NOMO-1 treated with DMSO at 0.1 percent for 48 hours (cell line): ENCODE results near the gene COA8.
A peak's percentile ranks its signal among the peaks of the same experiment; 100 is the strongest.

Experiments
- DNase-seq: peaks from one replicate; lab custom pipeline; 2025; ENCODE audit not compliant: unreplicated experiment; lab: John Stamatoyannopoulos, UW

The COA8 gene

GRCh38 chr14:103562429-103563225, at the start of gene COA8, which contains the start of gene BAG5:
COA8 (plus strand) TSS chr14:103562960; CDS start chr14:103563002, 42 bp downstream.
BAG5 (minus strand) TSS chr14:103562657; CDS start chr14:103561164, 1,493 bp downstream.
- peak; percentile 70 for DNase-seq

GRCh38 chr14:103514596-103515421, 48.0 kb upstream of the COA8 start:
- DNase-seq, result no peak

- no peak for DNase-seq
Observed at GRCh38 chr14:103516426-103517173, 46.2 kb upstream of the COA8 start.

GRCh38 chr14:103517174-103517566, 45.6 kb upstream of the COA8 start:
- DNase-seq, result no peak

GRCh38 chr14:103517721-103518421, 44.9 kb upstream of the COA8 start:
- no peak for DNase-seq

- DNase-seq, result no peak
Observed at GRCh38 chr14:103518422-103519042, 44.2 kb upstream of the COA8 start.

- no peak for DNase-seq
Observed at GRCh38 chr14:103519043-103519836, 43.5 kb upstream of the COA8 start.

GRCh38 chr14:103519837-103520212, 42.9 kb upstream of the COA8 start:
- no peak for DNase-seq

- no peak for DNase-seq
Observed at GRCh38 chr14:103520269-103520656, 42.5 kb upstream of the COA8 start.

GRCh38 chr14:103520657-103521437, 41.9 kb upstream of the COA8 start:
- DNase-seq, result peak; percentile 83

- no peak for DNase-seq
Observed at GRCh38 chr14:103521438-103521950, 41.3 kb upstream of the COA8 start.

- no peak for DNase-seq
Observed at GRCh38 chr14:103521951-103522563, 40.7 kb upstream of the COA8 start.

- no peak for DNase-seq
Observed at GRCh38 chr14:103522649-103523574, 39.8 kb upstream of the COA8 start, which contains the start of gene CKB. CKB (minus strand) TSS chr14:103522830; CDS start chr14:103522493, 337 bp downstream.

- DNase-seq, result no peak
Observed at GRCh38 chr14:103523575-103523954, 39.2 kb upstream of the COA8 start.

- no peak for DNase-seq
Observed at GRCh38 chr14:103524002-103524935, 38.5 kb upstream of the COA8 start.
